Endometrium (tissue), 2 donors: Measurements from ENCODE around the gene FRS2.
A peak's percentile ranks its signal among the peaks of the same experiment; 100 is the strongest.

ENCODE experiments used
- FAIRE-seq: peaks from 2 replicates; lab custom pipeline; 2012; peaks lifted over from hg19 to GRCh38; lab: Jason Lieb, UNC
- donor health status: control.
- donor health status: control.

The FRS2 gene

GRCh38 chr12:69527506-69528272, 57.5 kb downstream of the FRS2 start:
- FAIRE-seq: no peak

GRCh38 chr12:69529021-69529420, 58.8 kb downstream of the FRS2 start:
- no peak for FAIRE-seq

GRCh38 chr12:69533844-69534243, 63.7 kb downstream of the FRS2 start:
- FAIRE-seq: no peak

GRCh38 chr12:69534389-69534822, 64.2 kb downstream of the FRS2 start:
- FAIRE-seq: peak; percentile 96

- peak; percentile 69 for FAIRE-seq
Measured at GRCh38 chr12:69540987-69541386, 70.8 kb downstream of the FRS2 start.

- no peak for FAIRE-seq
Measured at GRCh38 chr12:69544087-69544486, 73.9 kb downstream of the FRS2 start.

GRCh38 chr12:69545081-69545480, 74.9 kb downstream of the FRS2 start:
- FAIRE-seq: no peak

- FAIRE-seq: no peak
Measured at GRCh38 chr12:69546693-69547438, 76.7 kb downstream of the FRS2 start.

GRCh38 chr12:69548687-69549086, 78.5 kb downstream of the FRS2 start:
- no peak for FAIRE-seq

- FAIRE-seq: no peak
Measured at GRCh38 chr12:69550569-69551350, 80.6 kb downstream of the FRS2 start.

- FAIRE-seq: no peak
Measured at GRCh38 chr12:69553628-69554248, 83.5 kb downstream of the FRS2 start.

GRCh38 chr12:69555461-69555860, 85.3 kb downstream of the FRS2 start:
- no peak for FAIRE-seq

GRCh38 chr12:69556383-69556782, 86.2 kb downstream of the FRS2 start:
- FAIRE-seq: no peak

GRCh38 chr12:69563166-69563762, 93.1 kb downstream of the FRS2 start:
- FAIRE-seq: no peak

- FAIRE-seq: no peak
Measured at GRCh38 chr12:69566603-69567002, 96.4 kb downstream of the FRS2 start.

GRCh38 chr12:69569236-69569635, 99.0 kb downstream of the FRS2 start:
- no peak for FAIRE-seq

GRCh38 chr12:69570000-69570516, 99.9 kb downstream of the FRS2 start:
- no peak for FAIRE-seq

- peak; percentile 80 for FAIRE-seq
Measured at GRCh38 chr12:69570545-69571399, 100.6 kb downstream of the FRS2 start.

- FAIRE-seq: no peak
Measured at GRCh38 chr12:69575346-69575745, 105.2 kb downstream of the FRS2 start.

GRCh38 chr12:69578283-69578682, 108.1 kb downstream of the FRS2 start:
- FAIRE-seq: no peak

GRCh38 chr12:69579029-69579428, 108.8 kb downstream of the FRS2 start:
- no peak for FAIRE-seq
